Vagina (tissue), 2 donors: ENCODE data around the gene BCAS3. TPM values are rescaled to one million over a fixed set of nuclear protein-coding genes. Genes with fewer than 3 reads are reported as not detected.

Experiments
- DNase-seq, 2 donors: peaks; one replicate each; pipeline ENCODE4 v3.0.0-alpha.2; 2017; ENCODE audit errors: extremely low spot score in 2 of 2
- H3K27ac ChIP-seq: fragments of 200-600 bp; sonication (generic); one replicate; pipeline ENCODE4 v1.5.1; 2019
- H3K27me3 ChIP-seq: fragments of 200-600 bp; sonication (generic); one replicate; pipeline ENCODE4 v1.5.1; 2019
- H3K36me3 ChIP-seq, 2 donors: fragments of 200-600 bp; sonication (generic); one replicate each; pipeline ENCODE4 v1.5.1; 2017 to 2019
- H3K4me1 ChIP-seq: fragments of 200-600 bp; sonication (generic); one replicate; pipeline ENCODE4 v1.5.1; 2019
- H3K4me3 ChIP-seq, 2 donors: fragments of 200-600 bp; sonication (generic); 1 replicate in 1 of 2; 2 replicates in 1 of 2; pipeline ENCODE4 v1.5.1; 2016 to 2019
- H3K9me3 ChIP-seq: fragments of 200-600 bp; sonication (generic); one replicate; pipeline ENCODE4 v1.5.1; 2019
- CTCF ChIP-seq, 3 experiments: fragments of 450-650 bp in 2 of 3; fragments of 200-600 bp in 1 of 3; sonication (generic) in 1 of 3; IDR thresholded peaks; one replicate each; pipeline ENCODE4 v1.5.1; 2017 to 2019; ENCODE audit warnings: antibody characterized with exemption in 3 of 3, mild to moderate bottlenecking in 2 of 3, moderate library complexity in 2 of 3
- POLR2A ChIP-seq, 2 donors: fragments of 450-650 bp; IDR thresholded peaks; one replicate each; pipeline ENCODE4 v1.6.1; 2017; ENCODE audit warnings: antibody characterized with exemption in 2 of 2, mild to moderate bottlenecking in 2 of 2, moderate library complexity in 2 of 2
- POLR2AphosphoS5 ChIP-seq, 2 donors: sonication (generic); formaldehyde crosslinking; IDR thresholded peaks; one replicate each; pipeline ENCODE4 v1.9.0; 2017; ENCODE audit warnings: antibody characterized with exemption in 2 of 2, mild to moderate bottlenecking in 2 of 2, low read depth in 1 of 2; ENCODE audit not compliant: insufficient read depth in 1 of 2
- intact Hi-C: fragments of 100-400 bp; cut with DNase I; formaldehyde crosslinking; loops from one replicate; pipeline ENCODE4 v1.15.1; 2023
- total RNA-seq: library from RNA; depleted of rRNA; stranded (reverse); fragments of >200 nt; gene quantifications from one replicate; pipeline ENCODE4 v1.2.3, GENCODE V29; 2016

Gene BCAS3
- total RNA-seq, 1 donor from 2014 or later, result 33.1 TPM

DNA sequence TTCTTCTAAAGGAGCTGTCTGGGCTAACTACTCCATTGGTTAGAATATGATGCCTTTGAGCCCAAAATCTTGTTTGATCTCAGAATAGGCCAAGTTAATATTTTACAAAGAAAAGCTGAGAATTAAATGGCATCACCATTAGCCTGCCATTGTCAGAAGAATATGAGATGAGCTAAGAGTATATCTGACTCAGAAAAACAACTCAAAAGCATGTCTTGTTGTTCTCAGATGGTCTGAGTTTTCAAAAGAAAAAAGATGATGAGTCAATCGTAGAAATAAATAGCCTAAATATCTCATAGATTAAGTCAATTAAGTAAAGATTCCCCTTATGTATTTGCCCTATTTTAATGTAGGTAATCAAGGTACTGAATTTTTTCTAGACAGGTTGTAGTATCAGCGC lies 524.9 kb downstream of the BCAS3 start:
- intact Hi-C loops, result no loop called here
- TF ChIP-seq POLR2AphosphoS5 (IDR thresholded peaks at IDR 0.05; ENCODE audit: insufficient read depth in 1 of 2, low read depth in 1 of 2) (no peak), CTCF (IDR thresholded peaks at IDR 0.05) (no peak), POLR2A (IDR thresholded peaks at IDR 0.05) (no peak)
- Histone ChIP-seq H3K27me3 (no peaks in the 10 kb centered on the region), H3K36me3 (no peaks in the 10 kb centered on the region), H3K4me3 (no peak overlapping the region), H3K9me3 (no peaks in the 10 kb centered on the region), H3K27ac (no peak overlapping the region), H3K4me1 (peaks cover 5% of the 10 kb centered on the region)
- DNase-seq, result no peak

GRCh38 chr17:61203671-61204131 lies 526.0 kb downstream of the BCAS3 start:
- H3K36me3 ChIP-seq, result no peaks in the 10 kb centered on the region
- peak overlapping the region; percentile 36 for H3K27ac ChIP-seq
- no peaks in the 10 kb centered on the region for H3K27me3 ChIP-seq
- DNase-seq, result no peak
- no peak overlapping the region for H3K4me3 ChIP-seq
- no peaks in the 10 kb centered on the region for H3K9me3 ChIP-seq
- peaks cover 10% of the 10 kb centered on the region for H3K4me1 ChIP-seq
- intact Hi-C loops, result no loop called here
- TF ChIP-seq POLR2AphosphoS5 (IDR thresholded peaks at IDR 0.05; ENCODE audit: insufficient read depth in 1 of 2, low read depth in 1 of 2), result no peak
- TF ChIP-seq POLR2A (IDR thresholded peaks at IDR 0.05), result no peak
- TF ChIP-seq CTCF (IDR thresholded peaks at IDR 0.05), result no peak

DNA sequence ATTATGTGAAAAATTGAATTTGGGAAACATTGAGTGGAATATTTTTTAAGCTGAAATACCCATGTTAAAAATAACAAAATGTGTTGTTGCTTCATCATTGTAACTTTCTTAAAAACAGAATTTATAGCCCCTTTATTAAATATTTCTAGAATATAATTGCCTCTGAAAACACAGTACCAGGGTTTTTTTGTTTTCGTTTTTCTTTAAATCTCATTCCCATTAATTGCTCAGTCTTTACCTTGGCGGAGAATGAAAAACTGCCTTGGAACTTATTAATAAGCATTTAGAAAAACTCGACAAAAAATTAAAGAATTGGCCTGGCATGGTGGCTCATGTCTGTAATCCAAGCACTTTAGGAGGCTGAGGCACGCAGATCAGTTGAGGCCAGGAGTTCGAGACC lies 526.8 kb downstream of the BCAS3 start:
- no peak for DNase-seq
- peak overlapping the region; percentile 11 for H3K27ac ChIP-seq
- H3K9me3 ChIP-seq, result no peaks in the 10 kb centered on the region
- no peak overlapping the region for H3K4me3 ChIP-seq
- peaks cover 10% of the 10 kb centered on the region for H3K4me1 ChIP-seq
- no peaks in the 10 kb centered on the region for H3K27me3 ChIP-seq
- H3K36me3 ChIP-seq, result no peaks in the 10 kb centered on the region
- TF ChIP-seq POLR2AphosphoS5 (IDR thresholded peaks at IDR 0.05; ENCODE audit: insufficient read depth in 1 of 2, low read depth in 1 of 2) (no peak), CTCF (IDR thresholded peaks at IDR 0.05) (no peak), POLR2A (IDR thresholded peaks at IDR 0.05) (no peak)
- intact Hi-C loops, result no loop called here

DNA sequence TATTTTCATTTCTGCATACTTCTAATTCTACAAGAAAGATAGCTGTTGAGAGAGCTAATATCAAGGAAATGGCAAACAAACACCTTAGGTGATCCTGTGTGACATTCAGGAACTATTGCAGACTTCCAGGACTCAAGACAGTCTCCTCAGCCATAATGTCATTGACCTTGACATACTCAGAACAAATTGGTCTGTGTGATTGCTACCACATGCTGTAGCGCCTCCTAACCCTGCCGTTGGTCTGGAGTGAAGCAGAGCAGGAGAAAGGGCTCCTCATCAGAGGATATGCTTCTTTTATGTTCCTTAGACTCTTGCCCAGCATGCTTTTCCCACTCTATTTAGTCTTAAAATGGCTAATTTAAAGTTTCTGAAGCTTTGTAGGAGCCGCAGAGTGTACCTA lies 527.8 kb downstream of the BCAS3 start:
- no peaks in the 10 kb centered on the region for H3K9me3 ChIP-seq
- no peaks in the 10 kb centered on the region for H3K27me3 ChIP-seq
- H3K36me3 ChIP-seq, result no peaks in the 10 kb centered on the region
- intact Hi-C loops, result no loop called here
- peaks cover 10% of the 10 kb centered on the region for H3K4me1 ChIP-seq
- TF ChIP-seq POLR2AphosphoS5 (IDR thresholded peaks at IDR 0.05; ENCODE audit: insufficient read depth in 1 of 2, low read depth in 1 of 2) (no peak), POLR2A (IDR thresholded peaks at IDR 0.05) (no peak), CTCF (IDR thresholded peaks at IDR 0.05) (no peak)
- no peak for DNase-seq
- no peak overlapping the region for H3K4me3 ChIP-seq
- no peak overlapping the region for H3K27ac ChIP-seq

GRCh38 chr17:61205931-61206330 lies 528.3 kb downstream of the BCAS3 start:
- intact Hi-C loops, result no loop called here
- H3K27ac ChIP-seq, result no peak overlapping the region

More at GRCh38 chr17:61205931-61206330, 528.3 kb downstream of the BCAS3 start:
- H3K9me3 ChIP-seq, result no peaks in the 10 kb centered on the region
- no peak for DNase-seq
- H3K4me1 ChIP-seq, result peaks cover 10% of the 10 kb centered on the region
- H3K4me3 ChIP-seq, result no peak overlapping the region
- no peaks in the 10 kb centered on the region for H3K27me3 ChIP-seq
- H3K36me3 ChIP-seq, result no peaks in the 10 kb centered on the region
- TF ChIP-seq POLR2A (IDR thresholded peaks at IDR 0.05), result no peak
- no peak for TF ChIP-seq POLR2AphosphoS5 (IDR thresholded peaks at IDR 0.05; ENCODE audit: insufficient read depth in 1 of 2, low read depth in 1 of 2)
- no peak for TF ChIP-seq CTCF (IDR thresholded peaks at IDR 0.05)
